Left forelimb (tissue), 1 donor: ENCODE results near the gene ROBO3.

ENCODE experiments used
- DNase-seq: peaks from one replicate; pipeline ENCODE4 v3.0.0-alpha.2; 2018; ENCODE audit warnings: low spot score

The ROBO3 gene

GRCh38 chr11:124876818-124877630, 11.8 kb downstream of the ROBO3 start:
- no peak for DNase-seq

- no peak for DNase-seq
These were observed 12.3 kb downstream of the ROBO3 start for GRCh38 chr11:124877631-124877909.

GRCh38 chr11:124877910-124878758, 12.9 kb downstream of the ROBO3 start:
- DNase-seq, result peak; percentile 63

- DNase-seq, result peak; percentile 42
These were observed 13.7 kb downstream of the ROBO3 start for GRCh38 chr11:124878759-124879492.

DNA sequence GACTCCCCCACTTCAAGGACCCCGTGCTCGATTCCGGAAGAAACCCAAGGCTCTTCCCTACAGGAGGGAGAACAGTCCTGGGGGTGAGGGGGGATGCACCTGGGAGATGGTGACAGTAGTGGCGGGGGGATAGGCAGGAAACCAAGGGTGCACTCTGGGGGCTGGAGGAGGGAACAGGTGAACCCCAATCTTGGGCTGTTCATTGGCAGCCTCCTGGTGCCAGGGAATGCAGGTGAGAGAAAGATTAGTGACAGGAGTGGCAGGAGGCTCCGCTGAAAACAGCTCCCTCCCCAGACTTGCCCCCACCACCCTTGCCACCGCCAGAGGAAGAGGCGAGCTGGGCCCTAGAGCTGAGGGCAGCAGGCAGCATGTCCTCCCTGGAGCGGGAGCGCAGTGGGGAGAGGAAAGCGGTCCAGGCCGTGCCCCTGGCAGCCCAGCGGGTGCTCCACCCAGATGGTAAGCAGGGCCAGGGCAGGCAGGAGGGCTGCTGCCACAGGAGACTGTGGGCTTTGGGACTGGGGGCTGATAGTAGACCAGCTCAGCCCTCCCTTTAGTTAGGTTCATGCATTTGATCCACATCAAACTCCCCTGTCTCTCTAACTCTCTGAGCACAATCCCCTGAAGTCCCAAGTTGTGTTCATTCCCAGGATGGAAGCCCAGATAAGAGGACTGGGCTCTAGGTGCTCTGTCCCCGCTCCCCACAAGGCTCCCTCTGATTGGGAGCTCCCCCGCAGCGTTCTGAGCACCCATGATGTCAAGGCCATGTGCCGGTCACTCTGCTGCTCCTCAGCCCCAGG, 14.5 kb downstream of the ROBO3 start:
- peak; percentile 55 for DNase-seq

- no peak for DNase-seq
These were observed 15.0 kb downstream of the ROBO3 start for GRCh38 chr11:124880290-124880611.

GRCh38 chr11:124880958-124881357, 15.7 kb downstream of the ROBO3 start:
- DNase-seq, result no peak

DNA sequence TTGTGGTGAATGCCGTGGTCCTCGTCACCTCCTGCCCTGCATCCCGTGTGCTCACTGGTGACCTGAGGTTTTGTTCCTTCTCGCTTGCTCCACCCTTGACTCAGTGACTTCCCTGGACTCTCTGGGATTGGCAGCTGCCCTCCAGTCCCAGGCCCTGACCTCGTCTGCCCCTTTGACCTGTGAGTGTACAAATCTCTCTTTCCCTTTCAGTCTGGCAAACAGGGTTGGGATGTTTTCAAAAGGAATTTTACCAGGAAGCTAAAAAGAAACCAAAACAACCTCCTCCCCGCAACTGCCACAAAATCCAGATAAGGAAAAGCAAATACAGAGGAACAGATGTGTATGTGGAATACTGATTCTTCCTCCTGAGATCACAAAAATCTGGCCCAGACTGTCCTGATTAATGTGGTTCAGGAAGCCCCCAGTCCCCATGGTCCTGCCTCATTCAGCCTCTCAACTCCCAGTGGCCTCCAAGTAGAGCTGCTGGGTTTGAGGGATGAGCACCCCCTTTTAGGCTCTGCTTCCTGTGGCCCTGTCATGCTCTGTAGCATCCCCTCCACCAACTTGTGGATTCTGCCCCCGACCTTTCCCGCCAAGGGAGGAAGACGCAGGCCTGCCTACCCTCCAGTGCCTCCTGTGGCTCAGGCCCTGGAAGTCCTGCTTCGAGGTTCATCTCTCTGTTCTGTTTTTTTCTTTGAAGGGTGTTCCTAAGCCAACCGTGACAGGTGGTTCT, 17.3 kb downstream of the ROBO3 start:
- peak; percentile 36 for DNase-seq

GRCh38 chr11:124884340-124884739, 19.1 kb downstream of the ROBO3 start:
- DNase-seq, result peak; percentile 37

GRCh38 chr11:124884869-124885479, 19.7 kb downstream of the ROBO3 start:
- peak; percentile 58 for DNase-seq

DNA sequence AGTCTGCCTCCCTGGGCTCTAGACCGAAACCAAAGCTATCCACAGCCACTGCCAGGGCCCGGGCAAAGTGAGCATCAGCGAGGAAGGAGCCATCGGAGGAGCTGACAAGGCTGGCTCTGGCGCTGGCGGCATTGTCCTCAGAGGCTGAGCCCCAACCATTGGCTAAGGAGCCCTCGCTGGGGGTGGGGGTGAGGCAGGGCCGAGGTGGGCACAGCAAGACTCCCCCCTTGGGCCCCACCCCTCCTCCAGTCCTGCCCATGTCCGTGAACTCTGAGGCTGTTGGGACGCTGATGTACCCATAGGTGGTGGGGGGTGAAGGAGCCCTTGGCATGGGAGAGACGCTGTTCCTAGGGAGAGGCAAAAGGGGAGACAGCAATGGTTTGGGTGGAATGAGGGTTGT, 21.2 kb downstream of the ROBO3 start:
- peak; percentile 56 for DNase-seq

- peak; percentile 60 for DNase-seq
These were observed 21.9 kb downstream of the ROBO3 start for GRCh38 chr11:124886978-124887666.

DNA sequence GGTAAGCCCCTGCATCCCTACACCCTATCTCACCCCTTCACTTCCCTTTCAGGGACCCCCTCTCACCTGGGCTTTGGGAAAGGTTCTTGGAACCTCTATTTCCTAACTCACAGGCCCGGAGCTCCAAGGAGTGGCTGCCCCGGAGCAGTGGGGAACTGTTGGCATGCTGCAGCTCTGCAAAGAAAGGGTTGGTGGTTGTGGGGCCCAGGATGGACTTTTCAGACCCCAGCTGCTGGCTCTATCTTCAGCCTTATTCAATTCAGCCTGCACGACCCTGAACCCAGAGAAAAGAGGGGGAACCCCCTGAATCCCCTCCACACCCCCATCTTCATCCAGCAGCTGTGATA, 22.4 kb downstream of the ROBO3 start:
- peak; percentile 25 for DNase-seq

GRCh38 chr11:124889191-124890091, 24.2 kb downstream of the ROBO3 start:
- DNase-seq, result peak; percentile 40

- DNase-seq, result no peak
These were observed 24.9 kb downstream of the ROBO3 start for GRCh38 chr11:124890151-124890550.

DNA sequence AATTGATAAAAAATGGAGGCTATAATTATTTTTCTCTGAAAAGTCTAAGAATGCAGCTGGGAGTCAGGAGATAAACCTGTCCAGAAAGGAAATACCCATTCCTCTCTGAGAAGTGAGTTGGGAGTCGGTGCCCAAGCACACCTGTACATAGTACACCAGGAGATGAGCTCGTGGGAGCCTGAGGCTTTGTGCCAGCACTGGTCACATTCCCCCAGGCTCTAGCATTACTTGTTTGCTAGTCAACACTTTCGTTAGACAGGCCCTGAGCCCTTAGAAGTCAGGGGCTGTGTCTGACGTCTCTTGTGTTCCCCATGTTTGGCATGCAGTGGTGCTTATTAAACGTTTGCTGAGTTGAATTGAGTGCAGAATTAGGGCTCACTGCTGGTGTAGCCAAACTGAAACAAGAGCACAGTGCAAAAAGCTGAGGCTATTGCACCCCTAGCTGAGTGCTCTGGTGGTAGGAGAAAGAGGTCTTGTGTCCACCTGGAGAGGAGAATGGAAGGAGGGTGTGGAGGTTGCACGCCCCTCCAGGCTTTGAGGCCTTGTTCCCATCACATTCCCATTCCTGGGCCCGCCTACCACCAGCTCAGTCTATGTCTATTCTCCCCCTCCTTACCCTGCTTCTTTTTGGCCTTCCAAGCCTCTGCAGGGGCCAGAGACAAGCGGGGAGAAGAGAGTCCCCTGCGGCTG, 25.6 kb downstream of the ROBO3 start:
- DNase-seq, result peak; percentile 52

DNA sequence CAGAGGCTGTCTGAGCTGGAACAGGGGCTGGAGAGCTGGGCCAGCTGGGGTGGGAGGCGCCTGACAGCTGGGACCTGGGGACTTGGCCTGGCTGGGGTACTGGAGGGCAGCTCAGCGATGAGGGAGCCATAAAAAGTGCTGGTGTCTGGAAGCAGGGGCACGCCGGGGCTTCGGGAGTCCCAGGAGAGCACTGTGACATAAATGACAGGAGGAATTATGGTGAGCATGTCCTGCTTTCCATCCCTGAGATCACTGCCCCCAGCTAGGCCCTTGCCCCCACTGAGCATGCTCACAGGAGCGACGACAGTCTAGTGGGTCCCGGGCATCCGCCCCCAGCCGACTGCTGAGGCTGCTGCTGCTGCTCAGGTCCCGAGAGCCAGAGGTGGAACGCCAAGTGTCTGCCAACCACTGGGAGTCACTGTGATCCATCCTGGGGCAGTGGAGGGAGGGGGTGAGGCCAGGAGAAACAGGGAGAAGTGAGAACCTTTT, 26.2 kb downstream of the ROBO3 start:
- no peak for DNase-seq

DNA sequence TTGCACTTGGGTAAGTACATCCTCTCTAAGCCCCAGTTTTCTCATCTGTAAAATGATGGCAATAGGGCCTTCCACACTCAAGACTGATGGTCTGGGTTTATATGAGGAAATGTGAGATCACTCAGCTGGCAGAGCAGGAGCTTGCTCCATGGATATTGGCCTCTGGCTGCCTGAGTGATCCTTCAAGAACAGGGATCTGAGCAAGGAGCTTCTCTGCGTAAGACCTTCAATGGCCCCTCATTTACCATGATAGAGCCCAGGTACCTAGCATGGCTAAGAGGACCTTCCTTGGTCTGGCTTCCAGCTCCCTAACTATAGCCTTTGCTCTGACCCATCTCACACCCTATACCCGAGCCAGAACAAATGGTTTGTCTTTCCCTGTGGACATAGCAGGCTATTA, 26.9 kb downstream of the ROBO3 start:
- peak; percentile 54 for DNase-seq
